GM18868 (cell line): ENCODE data around the gene TTC39C.

Experiments used
- ATAC-seq: cut with Tn5 transposase; IDR thresholded peaks from one replicate; pipeline ENCODE4 v1.9.1; 2021; ENCODE audit warnings: mild to moderate bottlenecking, moderate library complexity; ENCODE audit not compliant: unreplicated experiment

Gene TTC39C

GRCh38 chr18:24180048-24180447 lies 165.5 kb downstream of the TTC39C start:
- ATAC-seq = no peak

GRCh38 chr18:24181806-24182205 lies 167.3 kb downstream of the TTC39C start:
- ATAC-seq = no peak
